ENCODE results near the gene SMARCAL1. TPM values are rescaled to one million over a fixed set of nuclear protein-coding genes. Genes with fewer than 3 reads are reported as not detected.
A peak's percentile ranks its signal among the peaks of the same experiment; 100 is the strongest.

The SMARCAL1 gene
- total and polyA plus RNA-seq, 2 of the 13 experiments (the other 11 are each of a cell fraction or from before 2014, with no cell fraction given): 12.7 to 21.3 TPM

- TF ChIP-seq IKZF5 (CRISPR knock-in tag; IDR thresholded peaks at IDR 0.05) (peak; percentile 81), RAD21 (CRISPR knock-in tag; IDR thresholded peaks at IDR 0.05) (0 out of 2 replicates have a peak, but pooled peaks have one; percentile 23), EHMT2 (IDR thresholded peaks at IDR 0.05; ENCODE audit: borderline replicate concordance, low read depth, low read length) (peak; percentile 96), ZNF512B (CRISPR knock-in tag; IDR thresholded peaks at IDR 0.05; ENCODE audit: borderline replicate concordance) (peak; percentile 76; the same call in 1 of the 2 replicates), ZNF646 (CRISPR knock-in tag; IDR thresholded peaks at IDR 0.05) (no peak), ZNF143 (CRISPR knock-in tag; IDR thresholded peaks at IDR 0.05) (0 out of 2 replicates have a peak, but pooled peaks have one; percentile 12), ZNF280D (CRISPR knock-in tag; IDR thresholded peaks at IDR 0.05) (peak; percentile 85; the same call in 1 of the 2 replicates), BATF2 (CRISPR knock-in tag; IDR thresholded peaks at IDR 0.05) (peak; percentile 97), ZSCAN30 (CRISPR knock-in tag; IDR thresholded peaks at IDR 0.05) (peak; percentile 77; the same call in 1 of the 2 replicates)
These were observed 40.3 kb upstream of the SMARCAL1 start, which contains the start of gene MARCHF4 (continued) for GRCh38 chr2:216371721-216372702.
